HUES64 (cell line): ENCODE data around the gene TEX10.

Source experiments
- H3K27ac ChIP-seq: 2 replicates; pipeline ENCODE4 v1.7.0; 2013; ENCODE audit warnings: low read depth, low read length, inconsistent platforms
- H3K27me3 ChIP-seq: 2 replicates; pipeline ENCODE4 v1.6.1; 2013; ENCODE audit warnings: mild to moderate bottlenecking, low read length; ENCODE audit not compliant: insufficient read depth
- H3K36me3 ChIP-seq: 2 replicates; pipeline ENCODE4 v1.6.1; 2013; ENCODE audit warnings: mild to moderate bottlenecking, low read length; ENCODE audit not compliant: insufficient read depth
- H3K4me1 ChIP-seq: 2 replicates; pipeline ENCODE4 v1.6.1; 2013; ENCODE audit warnings: mild to moderate bottlenecking, low read length, moderate library complexity; ENCODE audit not compliant: insufficient read depth
- H3K4me3 ChIP-seq: 2 replicates; pipeline ENCODE4 v1.5.1; 2013; ENCODE audit warnings: mild to moderate bottlenecking, low read length, moderate library complexity
- H3K9ac ChIP-seq: 2 replicates; pipeline ENCODE4 v1.6.1; 2013; ENCODE audit warnings: mild to moderate bottlenecking, low read depth, low read length
- H3K9me3 ChIP-seq: 2 replicates; pipeline ENCODE4 v1.6.1; 2013; ENCODE audit warnings: low read depth, low read length; ENCODE audit not compliant: insufficient read depth
- WGBS: fragments of 150-250, 120-280 bp; methylation state at CpG from one replicate; pipeline ENCODE4 v1.1.7; 2013; ENCODE audit warnings: missing lambda C conversion rate; 5-methylcytosine and 5-hydroxymethylcytosine counted together

Gene TEX10

DNA sequence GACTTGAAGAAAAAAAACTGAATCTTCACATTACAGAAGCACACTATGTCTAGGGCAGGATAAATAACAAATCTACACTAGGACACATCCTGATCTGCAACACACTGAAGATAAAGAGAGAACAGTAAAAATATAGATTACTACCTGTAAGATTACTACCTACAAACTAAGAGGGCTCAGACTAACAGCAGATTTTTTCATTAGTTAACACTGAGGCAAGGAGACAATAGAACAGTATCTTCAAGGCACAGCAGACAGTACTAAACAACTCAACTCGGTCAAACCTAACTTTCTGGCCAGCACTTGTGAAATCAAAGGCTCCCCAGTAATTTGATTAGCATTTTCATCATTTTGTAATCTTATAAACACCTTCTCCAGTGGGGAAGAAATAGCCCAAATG, 46.5 kb downstream of the TEX10 start:
- Histone ChIP-seq H3K27ac (no peak overlapping the region), H3K36me3 (peaks cover 88% of the 10 kb centered on the region)
- 94% methylated on average over 1 of the region's 1 CpG for WGBS

DNA sequence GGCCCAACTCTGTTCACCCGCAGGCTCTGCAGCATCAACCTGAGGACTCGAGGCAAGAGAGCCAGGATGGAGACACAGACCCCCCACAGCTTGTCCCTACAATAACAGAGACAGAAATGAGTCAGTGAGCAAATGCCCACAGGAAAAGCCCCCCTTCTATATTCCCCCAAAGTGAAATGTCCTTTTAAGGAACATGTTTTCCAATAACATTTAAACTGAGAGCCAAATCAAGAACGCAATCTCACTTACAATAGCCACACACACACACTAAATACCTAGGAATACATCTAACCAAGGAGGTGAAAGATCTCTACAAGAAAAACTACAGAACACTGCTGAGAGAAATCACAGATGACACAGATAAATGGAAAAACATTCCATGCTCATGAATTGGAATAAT, 49.0 kb downstream of the TEX10 start:
- H3K27me3 ChIP-seq: no peaks in the 10 kb centered on the region
- WGBS: 93% methylated on average over 3 of the region's 3 CpGs
- H3K36me3 ChIP-seq: peaks cover 87% of the 10 kb centered on the region
- no peak overlapping the region for H3K9ac ChIP-seq
- no peaks in the 10 kb centered on the region for H3K9me3 ChIP-seq
- H3K27ac ChIP-seq: no peak overlapping the region
- no peak overlapping the region for H3K4me3 ChIP-seq
- no peaks in the 10 kb centered on the region for H3K4me1 ChIP-seq

More for the DNA sequence above, 46.5 kb downstream of the TEX10 start:
- Histone ChIP-seq H3K4me3 (no peak overlapping the region), H3K9me3 (no peaks in the 10 kb centered on the region), H3K9ac (no peak overlapping the region), H3K27me3 (no peaks in the 10 kb centered on the region), H3K4me1 (no peaks in the 10 kb centered on the region)

DNA sequence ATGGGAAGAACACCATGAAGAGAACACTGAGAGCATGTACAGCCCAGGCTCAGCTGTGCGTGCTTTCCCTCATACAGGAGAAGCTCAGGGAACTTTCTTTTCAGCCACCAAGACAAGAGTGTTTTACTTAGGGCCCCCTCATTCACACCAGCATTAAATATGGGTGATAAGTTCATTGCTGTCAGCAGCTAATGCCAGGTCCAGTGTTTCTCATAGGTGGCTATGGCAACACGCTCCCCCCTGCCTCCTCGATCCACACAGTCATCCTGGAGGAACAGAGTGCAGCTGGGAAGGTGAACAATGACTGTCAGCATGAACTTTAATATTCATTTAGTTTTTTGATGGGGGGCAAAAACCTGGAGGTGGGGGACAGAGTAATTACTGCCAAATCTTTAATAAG, 54.4 kb downstream of the TEX10 start:
- Histone ChIP-seq H3K9me3 (no peaks in the 10 kb centered on the region), H3K27ac (no peak overlapping the region), H3K27me3 (no peaks in the 10 kb centered on the region), H3K4me3 (no peak overlapping the region), H3K4me1 (no peaks in the 10 kb centered on the region), H3K36me3 (peaks cover 94% of the 10 kb centered on the region), H3K9ac (no peak overlapping the region)
- 100% methylated on average over 3 of the region's 3 CpGs for WGBS

DNA sequence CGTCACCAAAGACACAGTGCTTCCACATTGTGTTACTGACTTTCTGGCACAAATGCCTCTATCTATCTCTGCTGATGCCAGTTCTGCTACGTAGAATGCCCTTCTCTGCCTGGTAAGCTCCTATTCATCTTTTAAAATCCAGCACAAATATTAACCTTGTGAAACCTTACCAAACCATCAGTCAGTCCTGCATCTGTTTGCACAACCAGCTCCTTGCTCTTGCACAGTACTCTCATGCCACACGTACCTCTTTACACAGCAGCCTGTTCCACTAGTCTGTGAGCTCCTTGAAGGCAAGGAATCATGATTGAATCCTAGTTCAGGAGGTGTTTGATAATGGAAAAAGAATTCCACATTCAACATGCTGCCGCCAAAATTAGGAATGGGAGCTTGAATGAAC, 56.3 kb downstream of the TEX10 start:
- no peak overlapping the region for H3K4me3 ChIP-seq
- H3K36me3 ChIP-seq: peaks cover 94% of the 10 kb centered on the region
- no peak overlapping the region for H3K27ac ChIP-seq
- 94% methylated on average over 4 of the region's 4 CpGs for WGBS
- H3K9ac ChIP-seq: no peak overlapping the region
- no peaks in the 10 kb centered on the region for H3K9me3 ChIP-seq
- no peaks in the 10 kb centered on the region for H3K27me3 ChIP-seq
- no peaks in the 10 kb centered on the region for H3K4me1 ChIP-seq

DNA sequence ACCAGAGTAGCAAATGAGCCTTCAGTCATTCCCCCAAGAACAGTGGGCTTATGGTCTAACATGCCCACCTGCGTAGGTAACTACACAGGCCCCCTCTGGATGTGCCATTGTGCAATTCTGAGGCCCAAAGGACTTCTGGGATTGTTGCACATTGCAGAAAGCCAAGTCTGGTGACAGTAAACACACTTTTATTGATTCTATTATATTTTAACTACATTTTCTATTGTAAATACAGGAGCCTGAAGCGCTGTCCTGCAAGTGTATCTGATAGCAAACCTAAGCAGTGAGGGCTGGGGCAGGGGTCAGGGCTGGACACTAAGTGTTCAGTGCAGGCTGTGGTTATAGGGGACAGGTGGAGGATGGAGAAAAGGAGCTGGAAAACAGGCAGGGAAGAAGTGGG, 57.5 kb downstream of the TEX10 start:
- Histone ChIP-seq H3K27me3 (no peaks in the 10 kb centered on the region), H3K9me3 (no peaks in the 10 kb centered on the region), H3K36me3 (peaks cover 89% of the 10 kb centered on the region), H3K4me3 (no peak overlapping the region), H3K9ac (no peak overlapping the region), H3K4me1 (no peaks in the 10 kb centered on the region), H3K27ac (no peak overlapping the region)
- 95% methylated on average over 2 of the region's 2 CpGs for WGBS

DNA sequence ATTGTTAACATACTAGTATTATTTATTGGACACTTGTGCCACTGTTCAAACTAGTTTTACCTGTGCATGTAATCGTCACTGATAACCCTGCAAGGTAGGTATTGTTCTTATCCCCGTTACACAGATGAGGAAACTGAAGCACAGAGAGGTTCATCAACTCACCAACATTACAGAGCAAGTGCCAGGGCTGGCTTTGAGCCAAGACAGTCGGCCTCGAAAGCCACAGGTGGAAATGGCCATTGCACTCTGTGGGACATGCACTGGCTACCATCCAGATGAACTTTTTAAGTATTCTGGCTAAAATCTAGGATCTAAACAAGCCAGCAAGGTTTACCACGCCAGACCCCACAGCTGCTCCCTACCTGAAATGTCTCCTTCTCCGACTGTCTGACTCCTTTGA, 57.9 kb downstream of the TEX10 start:
- H3K4me1 ChIP-seq: no peaks in the 10 kb centered on the region
- H3K4me3 ChIP-seq: no peak overlapping the region
- no peak overlapping the region for H3K9ac ChIP-seq
- peaks cover 87% of the 10 kb centered on the region for H3K36me3 ChIP-seq
- no peaks in the 10 kb centered on the region for H3K27me3 ChIP-seq
- no peak overlapping the region for H3K27ac ChIP-seq
- H3K9me3 ChIP-seq: no peaks in the 10 kb centered on the region
- WGBS: 95% methylated on average over 6 of the region's 6 CpGs

DNA sequence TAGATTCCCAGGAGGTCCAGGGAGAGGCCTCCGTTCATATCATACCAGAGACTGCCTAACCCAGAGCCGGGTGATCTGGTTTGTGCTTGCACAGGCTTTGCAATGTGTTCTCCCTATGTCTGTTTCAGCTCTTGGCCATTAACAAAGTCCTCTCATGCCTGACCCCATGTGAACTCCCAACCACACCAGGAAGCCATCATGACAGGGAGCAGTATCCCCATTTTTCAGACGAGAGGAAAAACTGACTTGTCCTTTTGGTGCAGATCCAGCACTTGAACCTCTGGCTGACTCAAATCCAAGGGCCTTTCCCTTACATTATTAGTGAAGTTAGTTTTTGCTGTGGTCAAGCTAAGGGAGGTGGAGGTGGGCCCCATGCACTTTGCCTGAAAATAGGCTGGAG, 58.4 kb downstream of the TEX10 start:
- no peak overlapping the region for H3K27ac ChIP-seq
- no peak overlapping the region for H3K4me3 ChIP-seq
- H3K36me3 ChIP-seq: peaks cover 88% of the 10 kb centered on the region
- no peaks in the 10 kb centered on the region for H3K9me3 ChIP-seq
- H3K9ac ChIP-seq: no peak overlapping the region
- no peaks in the 10 kb centered on the region for H3K4me1 ChIP-seq
- no peaks in the 10 kb centered on the region for H3K27me3 ChIP-seq
- 92% methylated on average over 3 of the region's 3 CpGs for WGBS

DNA sequence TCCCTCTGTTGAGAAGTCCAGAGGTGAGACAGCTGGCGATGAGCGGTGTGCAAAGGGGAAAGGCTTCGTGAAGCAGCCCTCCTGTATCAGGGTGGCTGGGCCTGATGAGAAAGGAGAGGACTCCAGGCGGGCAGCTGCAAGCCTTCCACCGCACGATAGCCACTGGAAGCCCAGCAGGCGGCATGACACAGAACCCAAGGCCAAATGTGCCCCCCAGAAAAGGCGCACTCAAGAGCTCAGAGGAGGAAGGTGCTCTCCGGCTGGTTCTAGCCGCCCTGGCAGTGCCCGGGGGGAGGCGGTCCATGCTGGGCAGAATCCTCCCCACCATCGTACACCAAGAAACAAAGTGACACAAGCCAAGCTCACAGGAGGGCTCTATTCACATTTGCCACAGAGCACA, 60.3 kb downstream of the TEX10 start:
- Histone ChIP-seq H3K36me3 (peaks cover 80% of the 10 kb centered on the region), H3K4me3 (no peak overlapping the region), H3K4me1 (no peaks in the 10 kb centered on the region), H3K9ac (no peak overlapping the region), H3K27ac (no peak overlapping the region), H3K27me3 (no peaks in the 10 kb centered on the region), H3K9me3 (no peaks in the 10 kb centered on the region)
- WGBS: 96% methylated on average over 13 of the region's 13 CpGs

DNA sequence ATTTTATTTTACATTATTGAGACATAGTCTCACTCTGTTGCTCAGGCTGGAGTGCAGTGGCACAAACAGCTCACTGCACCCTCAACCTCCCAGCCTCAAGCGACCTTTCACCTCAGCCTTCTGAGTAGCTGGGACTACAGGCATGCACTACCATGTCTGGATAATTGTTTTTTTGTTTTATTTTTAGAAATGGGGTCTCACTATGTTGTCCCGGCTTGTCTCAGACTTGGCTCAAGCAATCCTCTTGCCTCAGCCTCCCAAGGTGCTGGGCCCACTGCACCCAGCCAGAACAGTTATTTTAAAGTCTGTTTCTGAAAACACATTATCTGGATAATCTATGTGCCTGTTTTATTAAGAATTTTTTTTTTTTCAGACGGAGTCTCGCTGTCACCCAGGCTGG, 62.0 kb downstream of the TEX10 start:
- peaks cover 68% of the 10 kb centered on the region for H3K36me3 ChIP-seq
- WGBS: 98% methylated on average over 4 of the region's 4 CpGs

DNA sequence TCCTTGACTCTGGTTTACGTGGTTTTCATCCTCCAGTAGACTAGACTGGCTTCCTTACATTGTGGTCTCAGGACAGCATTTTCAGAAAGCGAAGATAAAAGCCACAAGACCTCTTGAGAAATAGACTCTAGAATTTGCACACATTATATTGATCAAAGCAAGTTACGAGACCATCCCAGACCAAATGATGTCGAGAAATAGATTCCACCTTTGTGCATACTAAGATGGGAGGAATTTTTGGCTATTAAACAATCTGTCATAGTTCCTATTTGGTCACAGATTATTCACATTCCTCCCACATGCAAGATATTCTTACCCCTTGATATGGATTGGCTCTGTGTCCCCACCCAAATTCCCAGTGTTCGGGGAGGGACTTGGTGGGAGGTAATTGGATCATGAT, 65.6 kb downstream of the TEX10 start:
- Histone ChIP-seq H3K27me3 (no peaks in the 10 kb centered on the region), H3K4me1 (no peaks in the 10 kb centered on the region), H3K36me3 (peaks cover 51% of the 10 kb centered on the region), H3K9ac (no peak overlapping the region), H3K27ac (no peak overlapping the region), H3K9me3 (no peaks in the 10 kb centered on the region; the same call in 1 of the 2 replicates), H3K4me3 (no peak overlapping the region)
- 94% methylated on average over 5 of the region's 5 CpGs for WGBS

More for the DNA sequence above, 62.0 kb downstream of the TEX10 start:
- no peaks in the 10 kb centered on the region for H3K4me1 ChIP-seq
- no peak overlapping the region for H3K4me3 ChIP-seq
- no peak overlapping the region for H3K27ac ChIP-seq
- H3K27me3 ChIP-seq: no peaks in the 10 kb centered on the region
- H3K9me3 ChIP-seq: no peaks in the 10 kb centered on the region
- H3K9ac ChIP-seq: no peak overlapping the region

DNA sequence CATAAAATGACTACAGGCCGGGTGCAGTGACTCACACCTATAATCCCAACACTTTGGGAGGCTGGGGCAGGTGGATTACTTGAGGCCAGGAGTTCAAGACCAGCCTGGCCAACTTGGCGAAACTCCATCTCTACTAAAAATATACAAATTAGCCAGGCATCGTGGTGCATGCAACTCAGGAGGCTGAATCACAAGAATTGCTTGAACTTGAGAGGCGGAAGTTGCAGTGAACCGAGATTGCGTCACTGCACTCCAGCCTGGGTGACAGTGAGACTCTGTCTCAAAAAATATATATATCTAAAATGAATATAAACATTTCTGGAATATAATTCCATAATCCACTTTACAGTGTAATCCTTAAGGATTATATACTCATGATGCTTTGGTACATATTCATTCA, 66.5 kb downstream of the TEX10 start:
- H3K27me3 ChIP-seq: no peaks in the 10 kb centered on the region
- peaks cover 42% of the 10 kb centered on the region for H3K36me3 ChIP-seq
- no peak overlapping the region for H3K4me3 ChIP-seq
- no peak overlapping the region for H3K27ac ChIP-seq
- WGBS: 96% methylated on average over 6 of the region's 6 CpGs
- H3K9ac ChIP-seq: no peak overlapping the region
- no peaks in the 10 kb centered on the region for H3K4me1 ChIP-seq
- H3K9me3 ChIP-seq: no peaks in the 10 kb centered on the region; the same call in 1 of the 2 replicates

DNA sequence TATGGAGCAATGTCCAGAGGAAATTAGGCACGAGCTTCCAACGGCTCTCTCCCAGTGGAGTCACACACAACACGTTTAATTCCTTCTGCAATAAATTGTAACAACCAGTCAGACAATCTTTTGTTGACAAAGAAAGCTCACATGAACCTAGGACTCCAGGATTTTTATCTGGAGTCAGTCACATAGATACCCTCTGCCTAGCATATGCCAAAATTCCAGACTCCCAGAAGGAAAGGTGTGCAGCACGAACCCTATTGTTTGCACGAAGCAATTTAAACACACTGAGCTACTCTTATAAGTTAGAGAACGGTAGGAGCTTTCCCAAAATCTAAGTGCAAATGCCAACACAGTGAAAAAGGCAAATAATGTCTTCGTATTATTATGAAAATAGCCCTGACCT, 67.1 kb downstream of the TEX10 start:
- Histone ChIP-seq H3K4me3 (no peak overlapping the region), H3K4me1 (no peaks in the 10 kb centered on the region), H3K27ac (no peak overlapping the region), H3K9me3 (no peaks in the 10 kb centered on the region; the same call in 1 of the 2 replicates), H3K36me3 (peaks cover 37% of the 10 kb centered on the region), H3K27me3 (no peaks in the 10 kb centered on the region), H3K9ac (no peak overlapping the region)
- 95% methylated on average over 7 of the region's 7 CpGs for WGBS
